HEK293T (cell line): ENCODE data around the gene SLCO3A1.

Experiments used
- BHLHE40 ChIP-seq: fragments of 450-650 bp; IDR thresholded peaks from 2 replicates; pipeline ENCODE4 v1.6.1; 2016; ENCODE audit warnings: mild to moderate bottlenecking, moderate library complexity, borderline replicate concordance
- CTBP1 ChIP-seq: fragments of 450-650 bp; IDR thresholded peaks from 2 replicates; pipeline ENCODE4 v1.6.1; 2016; ENCODE audit warnings: borderline replicate concordance
- ELF4 ChIP-seq: fragments of 450-650 bp; IDR thresholded peaks from 2 replicates; pipeline ENCODE4 v1.6.1; 2017; ENCODE audit warnings: antibody characterized with exemption
- FOXA1 ChIP-seq: fragments of 450-650 bp; IDR thresholded peaks from 2 replicates; pipeline ENCODE4 v1.6.1; 2016; ENCODE audit warnings: mild to moderate bottlenecking
- FOXK2 ChIP-seq: fragments of 450-650 bp; IDR thresholded peaks from 2 replicates; pipeline ENCODE4 v1.6.1; 2016; ENCODE audit warnings: mild to moderate bottlenecking
- FOXM1 ChIP-seq: fragments of 450-650 bp; IDR thresholded peaks from 2 replicates; pipeline ENCODE4 v1.6.1; 2017; ENCODE audit warnings: mild to moderate bottlenecking, borderline replicate concordance
- LEF1 ChIP-seq: fragments of 450-650 bp; IDR thresholded peaks from 2 replicates; pipeline ENCODE4 v1.6.1; 2017; ENCODE audit warnings: mild to moderate bottlenecking, borderline replicate concordance
- NFRKB ChIP-seq: fragments of 450-650 bp; IDR thresholded peaks from 2 replicates; pipeline ENCODE4 v1.6.1; 2016; ENCODE audit warnings: mild to moderate bottlenecking, moderate library complexity
- PKNOX1 ChIP-seq: fragments of 450-650 bp; IDR thresholded peaks from 2 replicates; pipeline ENCODE4 v1.6.1; 2016
- SP1 ChIP-seq: fragments of 450-650 bp; IDR thresholded peaks from 2 replicates; pipeline ENCODE4 v1.6.1; 2017
- SUZ12 ChIP-seq: fragments of 450-650 bp; IDR thresholded peaks from 2 replicates; pipeline ENCODE4 v1.6.1; 2016; ENCODE audit warnings: mild to moderate bottlenecking
- TARDBP ChIP-seq: fragments of 450-650 bp; IDR thresholded peaks from 2 replicates; pipeline ENCODE4 v1.6.1; 2016
- ZNF384 ChIP-seq: fragments of 450-650 bp; IDR thresholded peaks from 2 replicates; pipeline ENCODE4 v1.6.1; 2016

- TF ChIP-seq FOXK2: no peak
- no peak for TF ChIP-seq TARDBP
- no peak for TF ChIP-seq SUZ12
- TF ChIP-seq CTBP1: no peak
- no peak for TF ChIP-seq PKNOX1
- no peak for TF ChIP-seq FOXA1
- no peak for TF ChIP-seq FOXM1
- no peak for TF ChIP-seq BHLHE40
- TF ChIP-seq LEF1: no peak
- no peak for TF ChIP-seq NFRKB
- no peak for TF ChIP-seq SP1
- TF ChIP-seq ZNF384: no peak
- TF ChIP-seq ELF4: no peak
Observed at GRCh38 chr15:91884606-91885005, 31.1 kb downstream of the SLCO3A1 start.
